Measurements from ENCODE around the gene RSPO1.
"Not testable (repeated sequence)": the region's sequence is repeated elsewhere in the genome, so short reads cannot be mapped to it uniquely, and the experiment has no call there.

The RSPO1 gene

DNA sequence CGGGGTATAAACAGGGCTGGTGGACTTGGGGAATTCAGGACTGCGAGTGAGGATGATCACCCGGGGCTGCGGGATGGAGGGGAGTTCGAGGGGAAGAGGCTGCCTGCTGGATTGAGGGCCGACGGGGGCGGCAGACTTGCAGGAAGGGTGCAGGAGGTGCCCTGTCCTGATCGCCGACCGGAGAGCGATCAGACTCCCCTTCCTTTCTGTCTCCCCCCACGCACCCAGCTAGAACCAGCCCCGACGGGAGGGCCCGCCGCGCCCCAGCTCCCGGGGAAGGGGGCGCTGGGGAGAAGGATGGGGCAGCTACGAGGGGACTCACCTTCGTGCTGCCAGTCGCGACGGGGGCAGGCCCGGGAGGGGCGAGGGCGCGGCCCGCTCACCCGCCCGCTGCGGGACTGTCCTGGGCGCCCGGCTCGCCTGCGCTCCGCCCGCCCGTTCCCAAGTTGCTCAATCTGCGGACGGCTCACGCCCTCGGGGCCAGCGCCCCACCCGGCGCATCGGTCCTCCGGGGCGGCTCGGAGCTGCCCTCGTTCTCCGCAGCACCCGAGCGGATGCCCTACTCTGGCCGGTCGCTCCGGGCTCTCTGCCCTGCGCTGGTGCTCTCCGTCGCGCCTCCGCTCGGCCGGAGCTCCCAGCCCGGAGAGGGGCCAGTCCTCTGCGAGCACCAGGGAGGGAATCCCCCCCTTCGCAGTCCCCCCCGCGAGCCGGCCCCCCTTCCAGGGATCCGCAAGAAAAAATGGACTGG, at the start of gene RSPO1:
RSPO1 (minus strand) TSS at position 649 of the 748 bp plus-strand sequence. CDS start 5,231 bp downstream, outside the sequence.
- Histone ChIP-seq H3K27ac (no peak within 1 kb of the TSS), H3K9me3 (no peaks in the 10 kb centered on the region), H3K4me3 (ENCODE audit: low read depth in 1 of 2, low read length in 1 of 2) (no peak within 1 kb of the TSS), H3K4me1 (ENCODE audit: control insufficient read depth in 1 of 2, insufficient read depth in 1 of 2, low read depth in 1 of 2, low read length in 1 of 2) (no peaks in the 10 kb centered on the region), H3K36me3 (no peaks in the 10 kb centered on the region), H3K27me3 (peaks cover 100% of the 10 kb centered on the region)
- TF ChIP-seq, protein P1, sequence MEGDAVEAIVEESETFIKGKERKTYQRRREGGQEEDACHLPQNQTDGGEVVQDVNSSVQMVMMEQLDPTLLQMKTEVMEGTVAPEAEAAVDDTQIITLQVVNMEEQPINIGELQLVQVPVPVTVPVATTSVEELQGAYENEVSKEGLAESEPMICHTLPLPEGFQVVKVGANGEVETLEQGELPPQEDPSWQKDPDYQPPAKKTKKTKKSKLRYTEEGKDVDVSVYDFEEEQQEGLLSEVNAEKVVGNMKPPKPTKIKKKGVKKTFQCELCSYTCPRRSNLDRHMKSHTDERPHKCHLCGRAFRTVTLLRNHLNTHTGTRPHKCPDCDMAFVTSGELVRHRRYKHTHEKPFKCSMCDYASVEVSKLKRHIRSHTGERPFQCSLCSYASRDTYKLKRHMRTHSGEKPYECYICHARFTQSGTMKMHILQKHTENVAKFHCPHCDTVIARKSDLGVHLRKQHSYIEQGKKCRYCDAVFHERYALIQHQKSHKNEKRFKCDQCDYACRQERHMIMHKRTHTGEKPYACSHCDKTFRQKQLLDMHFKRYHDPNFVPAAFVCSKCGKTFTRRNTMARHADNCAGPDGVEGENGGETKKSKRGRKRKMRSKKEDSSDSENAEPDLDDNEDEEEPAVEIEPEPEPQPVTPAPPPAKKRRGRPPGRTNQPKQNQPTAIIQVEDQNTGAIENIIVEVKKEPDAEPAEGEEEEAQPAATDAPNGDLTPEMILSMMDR (IDR thresholded peaks at IDR 0.05) = no peak

- not testable (repeated sequence) for H3K9me3 ChIP-seq; H3K27ac ChIP-seq; H3K4me3 ChIP-seq (ENCODE audit: low read depth in 1 of 2, low read length in 1 of 2); H3K4me1 ChIP-seq (ENCODE audit: control insufficient read depth in 1 of 2, insufficient read depth in 1 of 2, low read depth in 1 of 2, low read length in 1 of 2); H3K27me3 ChIP-seq
- peaks cover 24% of the 10 kb centered on the region for H3K36me3 ChIP-seq
Observed at GRCh38 chr1:37684182-37684581, 49.5 kb upstream of the RSPO1 start.

DNA sequence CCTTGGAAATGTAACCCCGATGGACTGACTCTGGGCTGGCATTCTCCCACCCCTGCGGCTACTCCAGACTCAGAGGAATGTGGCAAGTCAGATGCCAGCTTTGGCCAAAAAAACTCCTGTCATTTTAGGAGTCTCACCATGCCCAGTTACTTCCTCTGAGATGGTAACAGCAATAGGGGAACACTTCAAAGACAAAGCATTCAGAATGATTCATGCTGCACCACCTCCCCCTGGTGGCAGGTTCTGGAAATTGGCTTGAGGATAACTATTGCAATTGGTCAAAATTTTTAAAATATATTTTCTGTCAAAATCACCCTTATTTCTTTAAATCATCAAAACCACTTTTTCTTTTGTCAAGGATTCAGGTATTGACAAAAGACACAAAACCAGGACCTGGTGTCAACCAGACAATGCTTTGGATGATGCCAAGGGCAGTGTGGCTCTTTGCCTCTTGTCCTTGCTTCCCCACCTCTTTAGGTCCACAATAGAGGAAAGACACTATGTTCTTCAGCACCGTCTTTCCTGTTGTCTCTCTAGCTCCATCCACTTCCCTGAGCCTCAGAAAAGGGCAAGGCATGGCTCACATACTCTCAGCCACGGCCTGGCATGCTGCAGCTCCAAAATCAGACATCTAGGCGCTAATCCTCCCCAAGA, 47.8 kb upstream of the RSPO1 start:
- Histone ChIP-seq H3K4me3 (ENCODE audit: low read depth in 1 of 2, low read length in 1 of 2) (no peak overlapping the region), H3K9me3 (no peaks in the 10 kb centered on the region), H3K4me1 (ENCODE audit: control insufficient read depth in 1 of 2, insufficient read depth in 1 of 2, low read depth in 1 of 2, low read length in 1 of 2) (peaks cover 4 to 5% of the 10 kb centered on the region in 2 experiments), H3K36me3 (peaks cover 24% of the 10 kb centered on the region), H3K27me3 (no peaks in the 10 kb centered on the region), H3K27ac (peak overlapping the region; percentile 40)
- TF ChIP-seq, protein P1 (IDR thresholded peaks at IDR 0.05) = peak; percentile 91

GRCh38 chr1:37680933-37681332, 46.2 kb upstream of the RSPO1 start:
- H3K4me1 ChIP-seq (ENCODE audit: control insufficient read depth in 1 of 2, insufficient read depth in 1 of 2, low read depth in 1 of 2, low read length in 1 of 2) = peaks cover 4 to 5% of the 10 kb centered on the region in 2 experiments
- no peak overlapping the region for H3K4me3 ChIP-seq (ENCODE audit: low read depth in 1 of 2, low read length in 1 of 2)
- H3K27ac ChIP-seq = no peak overlapping the region
- H3K9me3 ChIP-seq = no peaks in the 10 kb centered on the region
- H3K27me3 ChIP-seq = peaks cover 7% of the 10 kb centered on the region
- peaks cover 17% of the 10 kb centered on the region for H3K36me3 ChIP-seq
- TF ChIP-seq, protein P1 (IDR thresholded peaks at IDR 0.05) = no peak

DNA sequence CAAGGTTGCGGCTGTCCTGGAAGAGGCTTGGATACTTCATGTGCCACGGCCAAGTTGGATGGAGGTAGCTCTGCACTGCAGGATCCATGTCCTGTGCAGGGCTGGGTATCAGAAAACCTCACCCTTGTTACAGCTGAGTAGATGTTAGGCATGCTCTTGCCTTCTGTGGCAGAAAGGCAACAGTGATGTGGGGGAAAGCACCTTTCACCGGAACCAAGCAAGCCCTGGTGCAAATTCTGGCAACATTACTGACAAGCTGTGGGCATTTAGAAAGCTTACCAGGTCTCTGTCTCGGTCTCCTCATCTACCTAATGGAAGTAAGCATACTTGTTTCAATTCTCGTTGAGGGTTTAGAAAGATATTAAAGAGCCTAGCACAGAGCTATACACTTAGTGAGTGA, 43.1 kb upstream of the RSPO1 start:
- H3K4me3 ChIP-seq (ENCODE audit: low read depth in 1 of 2, low read length in 1 of 2) = no peak overlapping the region
- H3K36me3 ChIP-seq = no peaks in the 10 kb centered on the region
- H3K9me3 ChIP-seq = no peaks in the 10 kb centered on the region
- no peak overlapping the region for H3K27ac ChIP-seq
- peaks cover 4 to 5% of the 10 kb centered on the region in 2 experiments for H3K4me1 ChIP-seq (ENCODE audit: control insufficient read depth in 1 of 2, insufficient read depth in 1 of 2, low read depth in 1 of 2, low read length in 1 of 2)
- TF ChIP-seq, protein P1 (IDR thresholded peaks at IDR 0.05) = no peak
- H3K27me3 ChIP-seq = peaks cover 7% of the 10 kb centered on the region

- Histone ChIP-seq H3K4me1 (ENCODE audit: control insufficient read depth in 1 of 2, insufficient read depth in 1 of 2, low read depth in 1 of 2, low read length in 1 of 2) (peaks cover under 1 to 5% of the 10 kb centered on the region in 2 experiments), H3K27me3 (peaks cover 14% of the 10 kb centered on the region), H3K36me3 (no peaks in the 10 kb centered on the region), H3K9me3 (no peaks in the 10 kb centered on the region), H3K4me3 (ENCODE audit: low read depth in 1 of 2, low read length in 1 of 2) (no peak overlapping the region), H3K27ac (no peak overlapping the region)
- TF ChIP-seq, protein P1 (IDR thresholded peaks at IDR 0.05) = no peak
Observed at GRCh38 chr1:37677143-37677439, 42.4 kb upstream of the RSPO1 start.

Measured in neutrophil (primary cell).